ENCODE results near the gene CD70.

DNA sequence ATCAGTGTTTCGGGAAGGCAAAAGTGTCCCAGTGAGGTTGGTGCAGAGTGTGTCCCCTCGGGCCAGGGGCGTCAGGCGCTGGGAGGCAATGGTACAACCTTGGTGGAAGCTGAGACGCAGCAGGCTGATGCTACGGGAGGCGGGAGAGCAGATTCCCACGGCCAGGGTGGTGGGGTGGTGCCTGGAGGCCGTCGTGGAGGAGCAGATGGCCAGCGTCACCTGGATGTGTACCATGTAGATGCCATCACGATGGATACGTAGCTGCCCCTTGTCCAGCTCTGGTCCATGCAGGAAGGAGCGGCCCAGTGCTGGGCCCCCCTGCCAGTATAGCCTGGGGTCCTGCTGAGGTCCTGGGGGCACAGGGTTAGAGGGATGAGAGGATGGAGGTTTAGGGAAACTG lies 4.9 kb downstream of the CD70 start:
- TF ChIP-seq POLR2A (IDR thresholded peaks at IDR 0.05), result no peak
- no peak for TF ChIP-seq CTCF (IDR thresholded peaks at IDR 0.05)

All from lower leg skin (tissue), 3 donors.